ENCODE results near the gene MACROD2. TPM values are rescaled to one million over a fixed set of nuclear protein-coding genes. Genes with fewer than 3 reads are reported as not detected.

The MACROD2 gene
- total RNA-seq, 1 experiment from 2014 or later: 1.6 TPM

DNA sequence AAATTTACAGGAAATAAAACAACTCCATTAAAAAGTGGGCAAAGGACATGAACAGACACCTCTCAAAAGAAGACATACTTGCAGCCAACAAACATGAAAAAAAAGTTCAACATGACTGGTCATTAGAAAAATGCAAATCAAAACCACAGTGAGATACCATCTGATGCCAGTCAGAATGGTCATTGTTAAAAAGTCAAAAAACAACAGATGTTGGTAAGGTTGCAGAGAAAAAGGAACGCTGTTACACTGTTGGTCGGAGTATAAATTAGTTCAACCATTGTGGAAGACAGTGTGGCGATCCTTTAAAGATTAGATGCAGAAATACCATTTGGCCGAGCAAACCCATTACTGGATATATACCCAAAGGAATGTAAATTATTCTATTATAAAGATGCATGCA, 1200.1 kb downstream of the MACROD2 start:
- no peaks in the 10 kb centered on the region for H3K27me3 ChIP-seq (ENCODE audit: insufficient read depth, low read length)
- no peak overlapping the region for H3K56ac ChIP-seq (ENCODE audit: insufficient read length, low read depth, low read length)
- no peaks in the 10 kb centered on the region for H3K23me2 ChIP-seq (ENCODE audit: insufficient read length, low read depth, low read length, poor library complexity, severe bottlenecking)
- H2BK12ac ChIP-seq (ENCODE audit: insufficient read length, low read depth, low read length): no peak overlapping the region
- no peak overlapping the region for H4K91ac ChIP-seq (ENCODE audit: insufficient read length, low read depth, low read length)
- H3K23ac ChIP-seq (ENCODE audit: insufficient read length, low read depth, low read length): no peak overlapping the region
- no peaks in the 10 kb centered on the region for H3K9me3 ChIP-seq (ENCODE audit: control insufficient read depth, low read depth, low read length)
- DNase-seq: no peak
- Mint-ChIP-seq H3K36me3 (ENCODE audit: insufficient read depth in 1 of 3, low read depth in 3 of 3) (no peaks in the 10 kb centered on the region), H3K27me3 (ENCODE audit: low read depth) (peaks cover 2% of the 10 kb centered on the region), H3K4me3 (no peak overlapping the region), H3K27ac (no peak overlapping the region), H3K9me3 (no peaks in the 10 kb centered on the region), H3K4me1 (peaks cover 10 to 11% of the 10 kb centered on the region in 2 experiments)
- no peak overlapping the region for H2AFZ ChIP-seq (ENCODE audit: low read length)
- no peak overlapping the region for H3K4ac ChIP-seq (ENCODE audit: low read depth, low read length)
- no peak overlapping the region for H3K18ac ChIP-seq (ENCODE audit: insufficient read length, low read depth, low read length)
- H4K8ac ChIP-seq (replicated peaks; ENCODE audit: insufficient read length, low read depth, low read length): no peak overlapping the region
- H3K27ac ChIP-seq (ENCODE audit: insufficient read length, low read depth, low read length): no peak overlapping the region
- H2AK5ac ChIP-seq (ENCODE audit: insufficient read length, low read length): no peak overlapping the region
- H2BK120ac ChIP-seq (ENCODE audit: low read depth, low read length, poor library complexity, severe bottlenecking): no peak overlapping the region
- no peaks in the 10 kb centered on the region for H3K79me1 ChIP-seq (ENCODE audit: insufficient read depth, low read depth, low read length, poor library complexity, severe bottlenecking)
- H4K5ac ChIP-seq (ENCODE audit: insufficient read length, low read depth, low read length): no peak overlapping the region
- no CpG with 5 or more reads among the region's 4 CpGs for WGBS (ENCODE audit: extremely low coverage, insufficient read length, low lambda C conversion rate)
- no peak overlapping the region for H3K4me2 ChIP-seq (ENCODE audit: insufficient read depth, insufficient read length, low read length)
- TF ChIP-seq, protein P1, sequence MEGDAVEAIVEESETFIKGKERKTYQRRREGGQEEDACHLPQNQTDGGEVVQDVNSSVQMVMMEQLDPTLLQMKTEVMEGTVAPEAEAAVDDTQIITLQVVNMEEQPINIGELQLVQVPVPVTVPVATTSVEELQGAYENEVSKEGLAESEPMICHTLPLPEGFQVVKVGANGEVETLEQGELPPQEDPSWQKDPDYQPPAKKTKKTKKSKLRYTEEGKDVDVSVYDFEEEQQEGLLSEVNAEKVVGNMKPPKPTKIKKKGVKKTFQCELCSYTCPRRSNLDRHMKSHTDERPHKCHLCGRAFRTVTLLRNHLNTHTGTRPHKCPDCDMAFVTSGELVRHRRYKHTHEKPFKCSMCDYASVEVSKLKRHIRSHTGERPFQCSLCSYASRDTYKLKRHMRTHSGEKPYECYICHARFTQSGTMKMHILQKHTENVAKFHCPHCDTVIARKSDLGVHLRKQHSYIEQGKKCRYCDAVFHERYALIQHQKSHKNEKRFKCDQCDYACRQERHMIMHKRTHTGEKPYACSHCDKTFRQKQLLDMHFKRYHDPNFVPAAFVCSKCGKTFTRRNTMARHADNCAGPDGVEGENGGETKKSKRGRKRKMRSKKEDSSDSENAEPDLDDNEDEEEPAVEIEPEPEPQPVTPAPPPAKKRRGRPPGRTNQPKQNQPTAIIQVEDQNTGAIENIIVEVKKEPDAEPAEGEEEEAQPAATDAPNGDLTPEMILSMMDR (conservative IDR thresholded peaks at IDR 0.05): no peak
- no peaks in the 10 kb centered on the region for H3K4me1 ChIP-seq (ENCODE audit: insufficient read depth, low read length)
- H3T11ph ChIP-seq (ENCODE audit: low read length): no peak overlapping the region
- H3K9ac ChIP-seq (ENCODE audit: extremely low read depth, insufficient read length, low read length): no peak overlapping the region
- no peaks in the 10 kb centered on the region for H3K79me2 ChIP-seq (ENCODE audit: insufficient read depth, low read length)
- no peak overlapping the region for H3K14ac ChIP-seq (ENCODE audit: insufficient read depth, low read length)
- no peak overlapping the region for H2BK15ac ChIP-seq (ENCODE audit: low read depth, low read length)
- H2BK5ac ChIP-seq (ENCODE audit: insufficient read length, low read length): no peak overlapping the region
- H4K20me1 ChIP-seq (ENCODE audit: control insufficient read depth, insufficient read depth, insufficient read length): no peaks in the 10 kb centered on the region
- H2BK20ac ChIP-seq (ENCODE audit: low read depth, low read length, poor library complexity, severe bottlenecking): no peak overlapping the region

All from H9 (cell line).